Left ventricle myocardium inferior (tissue), 1 donor: ENCODE data around the gene HIPK3. TPM values are rescaled to one million over a fixed set of nuclear protein-coding genes. Genes with fewer than 3 reads are reported as not detected.

Experiments used
- DNase-seq: peaks from one replicate; pipeline ENCODE4 v3.0.0-alpha.2; 2020
- H3K27ac ChIP-seq: fragments of 200-600 bp; replicated peaks from 2 replicates; pipeline ENCODE4 v1.8.0; 2021
- H3K27me3 ChIP-seq: fragments of 200-600 bp; 2 replicates; pipeline ENCODE4 v1.8.0; 2021; ENCODE audit warnings: low read depth
- H3K36me3 ChIP-seq: fragments of 200-600 bp; 2 replicates; pipeline ENCODE4 v1.8.0; 2021
- H3K4me1 ChIP-seq: fragments of 200-600 bp; 2 replicates; pipeline ENCODE4 v1.8.0; 2021
- H3K4me3 ChIP-seq: fragments of 200-600 bp; 2 replicates; pipeline ENCODE4 v1.8.0; 2021; ENCODE audit warnings: mild to moderate bottlenecking, moderate library complexity
- H3K9me3 ChIP-seq: fragments of 200-600 bp; replicated peaks from 2 replicates; pipeline ENCODE4 v1.8.0; 2021
- CTCF ChIP-seq: fragments of 200-600 bp; IDR thresholded peaks from 2 replicates; pipeline ENCODE4 v1.8.0; 2021; ENCODE audit warnings: antibody characterized with exemption, mild to moderate bottlenecking, borderline replicate concordance
- intact Hi-C: fragments of 100-400 bp; cut with micrococcal nuclease; formaldehyde crosslinking; loops from one replicate; pipeline ENCODE4 v1.11.0; 2022
- total RNA-seq: library from RNA; stranded (reverse); fragmentation: NEBNext Ultra II Directional; extraction: Animal tissue kit (Norgen Biotek cat#: 25700); gene quantifications from one replicate; pipeline ENCODE4 v1.2.1, GENCODE V29; 2021
- donor health status: DM: no; HTN: yes; CAD: no; lungs with severe emphysema.

Gene HIPK3
- total RNA-seq, 1 donor from 2014 or later: 247 TPM

- TF ChIP-seq CTCF: no peak
- Histone ChIP-seq H3K4me1 (no peaks in the 10 kb centered on the region), H3K4me3 (no peak overlapping the region), H3K27me3 (peaks cover 4% of the 10 kb centered on the region), H3K9me3 (peaks cover 16% of the 10 kb centered on the region), H3K36me3 (no peaks in the 10 kb centered on the region), H3K27ac (no peak overlapping the region)
- intact Hi-C loops: no loop called here
- DNase-seq: no peak
Observed at GRCh38 chr11:33383075-33383919, 126.1 kb downstream of the HIPK3 start.

DNA sequence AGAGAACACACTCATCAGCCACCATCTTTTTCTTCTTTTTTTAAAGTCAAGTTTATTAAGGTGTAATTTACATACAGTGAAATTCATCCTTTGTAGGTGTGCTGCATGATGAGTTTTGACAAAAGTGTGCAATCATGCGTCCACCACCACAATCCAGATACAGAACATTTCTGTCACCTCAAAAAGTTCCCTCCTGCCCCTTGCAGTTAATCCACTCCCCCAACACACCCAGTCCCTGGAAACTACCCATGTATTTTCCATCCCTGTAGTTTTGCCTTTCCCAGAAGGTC lies 126.7 kb downstream of the HIPK3 start:
- H3K4me1 ChIP-seq: no peaks in the 10 kb centered on the region
- TF ChIP-seq CTCF: no peak
- peaks cover 4% of the 10 kb centered on the region for H3K27me3 ChIP-seq
- no peak overlapping the region for H3K4me3 ChIP-seq
- no peak overlapping the region for H3K27ac ChIP-seq
- no peak for DNase-seq
- H3K36me3 ChIP-seq: no peaks in the 10 kb centered on the region
- peaks cover 16% of the 10 kb centered on the region for H3K9me3 ChIP-seq
- intact Hi-C loops: no loop called here

- H3K4me3 ChIP-seq: no peak overlapping the region
- peaks cover 16% of the 10 kb centered on the region for H3K9me3 ChIP-seq
- intact Hi-C loops: no loop called here
- no peaks in the 10 kb centered on the region for H3K4me1 ChIP-seq
- no peak for TF ChIP-seq CTCF
- peaks cover 4% of the 10 kb centered on the region for H3K27me3 ChIP-seq
- H3K27ac ChIP-seq: no peak overlapping the region
- DNase-seq: no peak
- H3K36me3 ChIP-seq: no peaks in the 10 kb centered on the region
Observed at GRCh38 chr11:33384220-33384619, 127.0 kb downstream of the HIPK3 start.

- no peaks in the 10 kb centered on the region for H3K4me1 ChIP-seq
- no peak overlapping the region for H3K27ac ChIP-seq
- H3K36me3 ChIP-seq: no peaks in the 10 kb centered on the region
- intact Hi-C loops: no loop called here
- no peak for DNase-seq
- H3K27me3 ChIP-seq: no peaks in the 10 kb centered on the region
- TF ChIP-seq CTCF: no peak
- H3K9me3 ChIP-seq: peaks cover 16% of the 10 kb centered on the region
- no peak overlapping the region for H3K4me3 ChIP-seq
Observed at GRCh38 chr11:33387581-33387980, 130.4 kb downstream of the HIPK3 start.

DNA sequence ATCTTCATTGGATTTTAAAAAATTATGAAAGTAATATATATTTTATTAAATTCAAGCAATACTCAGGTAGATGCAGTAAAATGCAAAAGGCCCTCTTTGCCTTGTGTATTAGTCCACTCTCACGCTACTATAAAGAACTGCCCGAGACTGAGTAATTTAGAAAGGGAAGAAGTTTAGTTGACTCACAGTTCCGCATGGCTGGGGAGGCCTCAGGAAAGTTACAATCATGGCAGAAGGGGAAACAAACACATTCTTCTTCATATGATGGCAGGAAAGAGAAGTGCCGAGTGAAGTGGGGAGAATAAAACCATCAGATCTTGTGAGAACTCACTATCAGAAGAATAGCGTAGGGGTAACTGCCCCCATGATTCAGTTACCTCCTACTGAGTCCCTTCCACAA lies 130.8 kb downstream of the HIPK3 start:
- TF ChIP-seq CTCF: no peak
- intact Hi-C loops: no loop called here
- no peak for DNase-seq
- H3K27me3 ChIP-seq: peaks cover 3% of the 10 kb centered on the region
- H3K27ac ChIP-seq: no peak overlapping the region
- peaks cover 16% of the 10 kb centered on the region for H3K9me3 ChIP-seq
- no peaks in the 10 kb centered on the region for H3K36me3 ChIP-seq
- H3K4me3 ChIP-seq: no peak overlapping the region
- H3K4me1 ChIP-seq: no peaks in the 10 kb centered on the region
